8988T (cell line): ENCODE results near the gene TSHZ1.
A peak's percentile ranks its signal among the peaks of the same experiment; 100 is the strongest.

Experiments
- DNase-seq: peaks from one replicate; pipeline ENCODE4 v3.0.0; 2011

The TSHZ1 gene

GRCh38 chr18:75209129-75209950, 1.3 kb upstream of the TSHZ1 start, which contains the start of gene PTGR3:
PTGR3 (minus strand) TSS chr18:75209139; CDS start chr18:75209058, 81 bp downstream.
- peak; percentile 57 for DNase-seq

GRCh38 chr18:75209951-75210258, 692 bp upstream of the TSHZ1 start:
- no peak for DNase-seq

- DNase-seq = peak; percentile 18
Measured at GRCh38 chr18:75211002-75211621, 515 bp downstream of the TSHZ1 start.

GRCh38 chr18:75211626-75211952, 992 bp downstream of the TSHZ1 start:
- no peak for DNase-seq

GRCh38 chr18:75211953-75212750, 1.6 kb downstream of the TSHZ1 start:
- peak; percentile 35 for DNase-seq

GRCh38 chr18:75212751-75213090, 2.1 kb downstream of the TSHZ1 start:
- no peak for DNase-seq

- DNase-seq = no peak
Measured at GRCh38 chr18:75213611-75214331, 3.2 kb downstream of the TSHZ1 start.

- no peak for DNase-seq
Measured at GRCh38 chr18:75214332-75214690, 3.7 kb downstream of the TSHZ1 start.

- no peak for DNase-seq
Measured at GRCh38 chr18:75214766-75215510, 4.3 kb downstream of the TSHZ1 start.

GRCh38 chr18:75215663-75216062, 5.1 kb downstream of the TSHZ1 start:
- DNase-seq = no peak

GRCh38 chr18:75216212-75216910, 5.8 kb downstream of the TSHZ1 start:
- no peak for DNase-seq

GRCh38 chr18:75216911-75217689, 6.5 kb downstream of the TSHZ1 start:
- no peak for DNase-seq

GRCh38 chr18:75218065-75218923, 7.7 kb downstream of the TSHZ1 start:
- no peak for DNase-seq

- DNase-seq = no peak
Measured at GRCh38 chr18:75219745-75220375, 9.3 kb downstream of the TSHZ1 start.

GRCh38 chr18:75220551-75221355, 10.2 kb downstream of the TSHZ1 start:
- no peak for DNase-seq

- DNase-seq = no peak
Measured at GRCh38 chr18:75221397-75221796, 10.8 kb downstream of the TSHZ1 start.

- no peak for DNase-seq
Measured at GRCh38 chr18:75221897-75222296, 11.3 kb downstream of the TSHZ1 start.

GRCh38 chr18:75222407-75222806, 11.8 kb downstream of the TSHZ1 start:
- no peak for DNase-seq
